Liver (tissue), 3 donors: ENCODE results near the gene OCEL1.

Source experiments
- CTCF ChIP-seq: fragments of 150-350 bp; IDR thresholded peaks from 2 replicates; pipeline ENCODE4 v1.5.1; 2017; ENCODE audit warnings: improper control_type of control experiment, low read depth, low read length; ENCODE audit not compliant: missing input control
- JUND ChIP-seq, 2 donors: IDR thresholded peaks; 2 replicates each; pipeline ENCODE4 v1.6.1; 2016; ENCODE audit warnings: antibody characterized with exemption in 2 of 2
- MAX ChIP-seq: IDR thresholded peaks from 2 replicates; pipeline ENCODE4 v1.6.1; 2016; ENCODE audit warnings: antibody characterized with exemption
- RAD21 ChIP-seq, 2 donors: IDR thresholded peaks; 2 replicates each; pipeline ENCODE4 v1.6.1; 2016; ENCODE audit warnings: antibody characterized with exemption in 2 of 2, mild to moderate bottlenecking in 2 of 2
- REST ChIP-seq: IDR thresholded peaks from 2 replicates; pipeline ENCODE4 v1.6.1; 2016; ENCODE audit warnings: antibody characterized with exemption, mild to moderate bottlenecking
- SP1 ChIP-seq: IDR thresholded peaks from 2 replicates; pipeline ENCODE4 v1.6.1; 2018; ENCODE audit warnings: antibody characterized with exemption, mild to moderate bottlenecking
- TAF1 ChIP-seq: conservative IDR thresholded peaks from 2 replicates; pipeline ENCODE4 v1.6.1; 2016; ENCODE audit warnings: antibody characterized with exemption, mild to moderate bottlenecking
- YY1 ChIP-seq: IDR thresholded peaks from 2 replicates; pipeline ENCODE4 v1.6.1; 2016; ENCODE audit warnings: antibody characterized with exemption, mild to moderate bottlenecking
- ZBTB33 ChIP-seq: IDR thresholded peaks from 2 replicates; pipeline ENCODE4 v1.6.1; 2016; ENCODE audit warnings: antibody characterized with exemption
- donor health status: healthy.
- donor health status: healthy.

- TF ChIP-seq CTCF = no peak
- no peak for TF ChIP-seq YY1
- TF ChIP-seq SP1 = no peak
- TF ChIP-seq RAD21 (IDR thresholded peaks at IDR 0.05) = peak in 1 of 2 donors; percentile 17
- TF ChIP-seq ZBTB33 = no peak
- TF ChIP-seq TAF1 = no peak
- TF ChIP-seq REST = no peak
- TF ChIP-seq MAX = no peak
- no peak for TF ChIP-seq JUND (IDR thresholded peaks at IDR 0.05)
These were observed 42.7 kb upstream of the OCEL1 start for GRCh38 chr19:17183271-17183761.
